ENCODE data around the gene SRGAP1.
"Not testable (repeated sequence)": the region's sequence is repeated elsewhere in the genome, so short reads cannot be mapped to it uniquely, and the experiment has no call there.

SRGAP1 gene

GRCh38 chr12:64132672-64133071 is 288.2 kb downstream of the SRGAP1 start:
- DNase-seq: not testable (repeated sequence)

- no peak for DNase-seq
Measured at GRCh38 chr12:64137117-64137516, 292.6 kb downstream of the SRGAP1 start.

GRCh38 chr12:64139021-64139420 is 294.5 kb downstream of the SRGAP1 start:
- DNase-seq: no peak

GRCh38 chr12:64142382-64142781 is 297.9 kb downstream of the SRGAP1 start:
- no peak for DNase-seq

GRCh38 chr12:64142784-64143183 is 298.3 kb downstream of the SRGAP1 start:
- no peak for DNase-seq

GRCh38 chr12:64145226-64145625 is 300.7 kb downstream of the SRGAP1 start:
- no peak for DNase-seq

- DNase-seq: no peak
Measured at GRCh38 chr12:64147011-64147631, 302.6 kb downstream of the SRGAP1 start.

GRCh38 chr12:64147875-64148274 is 303.4 kb downstream of the SRGAP1 start:
- DNase-seq: no peak

- DNase-seq: no peak
Measured at GRCh38 chr12:64154677-64155076, 310.2 kb downstream of the SRGAP1 start.

- no peak for DNase-seq
Measured at GRCh38 chr12:64157110-64157509, 312.6 kb downstream of the SRGAP1 start.

- DNase-seq: no peak
Measured at GRCh38 chr12:64160021-64160710, 315.7 kb downstream of the SRGAP1 start.

GRCh38 chr12:64160711-64161060 is 316.2 kb downstream of the SRGAP1 start:
- DNase-seq: no peak

- not testable (repeated sequence) for DNase-seq
Measured at GRCh38 chr12:64166606-64167005, 322.1 kb downstream of the SRGAP1 start.

GRCh38 chr12:64167041-64167440 is 322.5 kb downstream of the SRGAP1 start:
- not testable (repeated sequence) for DNase-seq

- no peak for DNase-seq
Measured at GRCh38 chr12:64170024-64170423, 325.5 kb downstream of the SRGAP1 start.

- no peak for DNase-seq
Measured at GRCh38 chr12:64170730-64171129, 326.2 kb downstream of the SRGAP1 start.

GRCh38 chr12:64171715-64172114 is 327.2 kb downstream of the SRGAP1 start:
- DNase-seq: no peak

- no peak for DNase-seq
Measured at GRCh38 chr12:64172143-64172970, 327.9 kb downstream of the SRGAP1 start.

- no peak for DNase-seq
Measured at GRCh38 chr12:64173456-64173855, 329.0 kb downstream of the SRGAP1 start.

GRCh38 chr12:64175254-64175945 is 330.9 kb downstream of the SRGAP1 start:
- DNase-seq: no peak

GRCh38 chr12:64177001-64177400 is 332.5 kb downstream of the SRGAP1 start:
- DNase-seq: no peak

- DNase-seq: no peak
Measured at GRCh38 chr12:64178122-64178521, 333.6 kb downstream of the SRGAP1 start.

- DNase-seq: no peak
Measured at GRCh38 chr12:64180951-64181350, 336.5 kb downstream of the SRGAP1 start.
